ENCODE data around the gene RCOR1.

GRCh38 chr14:102565331-102565887, 27.0 kb upstream of the RCOR1 start:
- TF ChIP-seq CTCF (IDR thresholded peaks at IDR 0.05; ENCODE audit: insufficient read depth, low read length) (no peak), GABPA (IDR thresholded peaks at IDR 0.05; ENCODE audit: low read depth) (no peak), POLR2AphosphoS5 (IDR thresholded peaks at IDR 0.05; ENCODE audit: low read depth) (no peak)

Measured in HL-60 (cell line).